ENCODE results near the gene COL9A1.

The COL9A1 gene

DNA sequence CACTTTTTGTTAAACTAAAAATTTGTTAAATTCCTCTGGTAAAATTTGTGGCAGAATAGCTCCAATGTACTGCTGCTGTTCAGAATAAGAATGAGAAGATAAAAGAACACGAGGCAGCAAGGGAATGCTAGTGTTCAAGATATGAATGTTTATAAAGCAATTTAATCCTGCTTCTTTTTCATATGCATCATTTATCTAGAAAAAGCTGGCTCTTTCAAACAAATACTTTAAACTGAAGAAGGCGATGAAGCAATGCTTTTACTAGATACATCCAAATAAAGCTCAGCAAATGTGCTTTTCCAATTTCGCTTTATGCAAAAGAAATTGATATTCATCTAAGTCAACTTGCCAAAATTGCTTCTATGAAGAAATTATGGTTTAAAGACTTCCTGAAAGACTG is 66.5 kb downstream of the COL9A1 start:
- no peaks in the 10 kb centered on the region for H3K36me3 ChIP-seq
- no peak overlapping the region for H3K27ac ChIP-seq
- H3K4me1 ChIP-seq = no peaks in the 10 kb centered on the region
- TF ChIP-seq Cebpa-rat (IDR thresholded peaks at IDR 0.05) = no peak
- no peaks in the 10 kb centered on the region for H3K9me3 ChIP-seq
- H3K9ac ChIP-seq = no peak overlapping the region
- no peaks in the 10 kb centered on the region for H3K27me3 ChIP-seq
- H4K20me1 ChIP-seq = no peaks in the 10 kb centered on the region
- H3K4me2 ChIP-seq = no peak overlapping the region
- H3K4me3 ChIP-seq = no peak overlapping the region

DNA sequence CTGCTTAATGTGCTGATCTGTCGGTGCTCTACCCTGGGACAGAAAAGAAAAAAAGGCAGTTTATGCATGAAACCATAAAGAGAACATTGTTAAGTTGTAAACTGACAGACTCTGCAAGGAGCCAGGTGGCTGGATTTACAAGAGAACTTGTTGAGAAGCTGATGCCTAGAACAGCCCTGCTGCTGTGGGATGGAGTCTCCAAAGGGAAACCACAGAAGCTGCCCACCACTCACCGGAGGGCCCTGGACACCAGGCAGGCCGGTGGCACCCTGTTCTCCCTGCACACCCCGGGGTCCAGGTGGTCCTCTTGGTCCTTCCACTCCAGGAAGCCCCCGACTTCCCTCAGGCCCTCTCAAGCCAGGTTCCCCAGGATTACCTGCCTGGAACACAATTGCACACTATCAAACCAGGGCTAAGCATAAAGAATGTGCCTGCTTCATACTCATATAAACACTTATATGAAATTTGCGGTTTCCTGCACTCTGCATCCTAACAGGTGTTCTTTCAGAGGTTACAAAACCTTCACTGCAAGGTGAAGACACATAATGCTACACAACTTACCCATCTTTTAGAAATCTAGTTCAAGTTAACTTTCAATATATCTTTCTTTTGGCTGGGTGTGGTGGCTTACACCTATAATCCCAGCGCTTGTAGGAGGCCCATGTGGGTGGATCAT is 68.2 kb downstream of the COL9A1 start:
- Histone ChIP-seq H3K36me3 (no peaks in the 10 kb centered on the region), H3K27me3 (no peaks in the 10 kb centered on the region), H3K9me3 (no peaks in the 10 kb centered on the region), H4K20me1 (no peaks in the 10 kb centered on the region), H3K9ac (no peak overlapping the region), H3K4me1 (no peaks in the 10 kb centered on the region), H3K4me3 (no peak overlapping the region), H3K4me2 (no peak overlapping the region), H3K27ac (no peak overlapping the region)
- TF ChIP-seq Cebpa-rat (IDR thresholded peaks at IDR 0.05) = no peak

DNA sequence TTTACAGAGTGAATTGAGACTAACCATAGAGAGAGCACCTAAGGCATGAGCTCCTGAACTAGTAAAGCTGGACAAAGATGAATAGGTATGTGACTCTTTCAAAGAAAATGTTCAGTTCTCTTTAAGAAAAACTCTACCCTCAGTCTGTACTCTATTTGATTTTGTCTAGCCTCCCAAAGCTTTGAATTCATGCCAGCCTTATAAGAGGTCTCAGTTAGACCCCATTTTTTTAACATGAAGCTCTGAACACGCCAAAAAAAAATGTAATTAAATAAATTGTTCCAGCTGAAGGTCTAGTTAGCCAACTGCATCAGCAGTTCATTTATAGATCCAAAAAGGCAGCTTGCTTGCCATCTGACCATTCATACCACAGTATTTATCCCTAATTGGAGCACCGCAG is 71.6 kb downstream of the COL9A1 start:
- no peak overlapping the region for H3K4me2 ChIP-seq
- no peak for TF ChIP-seq Cebpa-rat (IDR thresholded peaks at IDR 0.05)
- H3K4me3 ChIP-seq = no peak overlapping the region
- H3K4me1 ChIP-seq = no peaks in the 10 kb centered on the region
- no peaks in the 10 kb centered on the region for H3K36me3 ChIP-seq
- no peak overlapping the region for H3K27ac ChIP-seq
- no peaks in the 10 kb centered on the region for H4K20me1 ChIP-seq
- no peaks in the 10 kb centered on the region for H3K27me3 ChIP-seq
- no peaks in the 10 kb centered on the region for H3K9me3 ChIP-seq
- H3K9ac ChIP-seq = no peak overlapping the region

DNA sequence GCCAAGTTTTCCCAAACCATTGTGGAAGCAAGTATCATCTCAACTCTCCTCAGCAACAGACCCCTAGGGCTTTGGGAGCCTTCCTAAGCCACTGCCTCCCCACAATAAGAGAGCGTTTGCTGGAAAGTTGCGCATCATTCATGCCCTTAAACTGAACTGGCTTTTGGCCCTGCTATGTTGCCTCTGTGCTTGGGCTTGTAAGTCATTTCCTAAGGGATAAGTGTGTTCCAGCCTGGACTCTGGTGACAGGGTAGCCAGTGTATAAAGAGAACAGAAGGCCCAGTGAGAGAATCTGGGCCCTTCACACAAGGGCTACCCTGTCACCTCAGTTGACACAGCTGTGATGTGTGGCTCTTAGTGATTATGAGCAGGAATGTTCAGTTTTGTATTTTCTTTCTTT is 77.8 kb downstream of the COL9A1 start:
- no peaks in the 10 kb centered on the region for H3K4me1 ChIP-seq

DNA sequence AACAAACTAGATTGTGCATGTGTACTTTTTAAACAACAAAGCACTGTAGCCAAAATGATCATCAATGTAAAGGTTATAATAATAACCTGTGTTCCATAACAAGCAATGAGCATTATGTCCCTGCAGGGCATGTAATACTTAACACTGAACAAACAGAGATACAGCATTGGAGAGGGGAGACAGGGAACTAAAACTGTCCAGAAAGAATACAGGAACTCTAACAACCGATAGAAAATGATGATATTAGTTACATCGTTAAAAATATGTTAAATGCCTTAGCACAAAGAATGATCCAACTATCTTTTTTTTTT is 80.5 kb downstream of the COL9A1 start:
- Histone ChIP-seq H3K9ac (no peak overlapping the region), H3K4me1 (no peaks in the 10 kb centered on the region), H3K36me3 (no peaks in the 10 kb centered on the region), H3K9me3 (no peaks in the 10 kb centered on the region), H4K20me1 (no peaks in the 10 kb centered on the region), H3K4me3 (no peak overlapping the region), H3K27me3 (no peaks in the 10 kb centered on the region), H3K27ac (no peak overlapping the region), H3K4me2 (no peak overlapping the region)
- TF ChIP-seq Cebpa-rat (IDR thresholded peaks at IDR 0.05) = no peak

More for the DNA sequence above, 77.8 kb downstream of the COL9A1 start:
- Histone ChIP-seq H3K9me3 (no peaks in the 10 kb centered on the region), H3K4me2 (no peak overlapping the region), H3K27ac (no peak overlapping the region), H3K9ac (no peak overlapping the region), H4K20me1 (no peaks in the 10 kb centered on the region), H3K27me3 (no peaks in the 10 kb centered on the region), H3K4me3 (no peak overlapping the region), H3K36me3 (no peaks in the 10 kb centered on the region)
- TF ChIP-seq Cebpa-rat (IDR thresholded peaks at IDR 0.05) = no peak

DNA sequence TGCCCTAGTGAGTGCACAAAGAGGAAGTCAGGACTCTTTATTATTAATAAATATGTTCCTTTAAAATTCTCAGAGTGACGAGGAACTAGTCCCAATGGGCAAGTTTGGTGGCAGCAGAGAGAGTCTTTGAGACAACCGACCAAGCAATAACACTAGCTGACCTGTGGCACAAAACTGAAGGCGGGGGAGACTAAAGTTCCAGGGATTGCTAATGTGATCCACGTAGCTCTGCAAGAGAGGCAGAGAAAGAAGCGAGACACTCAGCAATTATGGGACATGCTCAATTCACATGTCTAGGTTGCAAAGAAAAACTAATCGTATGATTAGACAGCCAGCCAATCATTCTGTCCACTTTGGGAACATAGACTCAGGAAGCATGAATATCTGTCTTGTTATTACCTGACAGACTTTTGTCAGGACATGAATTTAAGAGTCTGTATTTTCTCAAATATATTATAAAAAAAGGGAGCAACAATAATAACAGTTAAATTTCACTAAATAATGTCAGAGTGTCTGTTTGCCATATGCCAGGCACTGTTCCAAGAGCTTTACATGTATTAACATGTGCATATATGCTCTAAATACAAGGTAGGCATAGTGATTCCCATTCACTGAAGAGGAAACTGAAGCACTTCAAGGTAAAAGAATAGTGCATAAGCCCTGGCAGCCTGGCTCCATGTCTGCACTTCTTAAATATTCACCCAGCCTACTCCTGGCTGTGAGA is 81.0 kb downstream of the COL9A1 start:
- Histone ChIP-seq H4K20me1 (no peaks in the 10 kb centered on the region), H3K27ac (no peak overlapping the region), H3K36me3 (no peaks in the 10 kb centered on the region), H3K4me1 (no peaks in the 10 kb centered on the region), H3K9ac (no peak overlapping the region), H3K4me3 (no peak overlapping the region), H3K9me3 (no peaks in the 10 kb centered on the region), H3K27me3 (no peaks in the 10 kb centered on the region), H3K4me2 (no peak overlapping the region)
- no peak for TF ChIP-seq Cebpa-rat (IDR thresholded peaks at IDR 0.05)

DNA sequence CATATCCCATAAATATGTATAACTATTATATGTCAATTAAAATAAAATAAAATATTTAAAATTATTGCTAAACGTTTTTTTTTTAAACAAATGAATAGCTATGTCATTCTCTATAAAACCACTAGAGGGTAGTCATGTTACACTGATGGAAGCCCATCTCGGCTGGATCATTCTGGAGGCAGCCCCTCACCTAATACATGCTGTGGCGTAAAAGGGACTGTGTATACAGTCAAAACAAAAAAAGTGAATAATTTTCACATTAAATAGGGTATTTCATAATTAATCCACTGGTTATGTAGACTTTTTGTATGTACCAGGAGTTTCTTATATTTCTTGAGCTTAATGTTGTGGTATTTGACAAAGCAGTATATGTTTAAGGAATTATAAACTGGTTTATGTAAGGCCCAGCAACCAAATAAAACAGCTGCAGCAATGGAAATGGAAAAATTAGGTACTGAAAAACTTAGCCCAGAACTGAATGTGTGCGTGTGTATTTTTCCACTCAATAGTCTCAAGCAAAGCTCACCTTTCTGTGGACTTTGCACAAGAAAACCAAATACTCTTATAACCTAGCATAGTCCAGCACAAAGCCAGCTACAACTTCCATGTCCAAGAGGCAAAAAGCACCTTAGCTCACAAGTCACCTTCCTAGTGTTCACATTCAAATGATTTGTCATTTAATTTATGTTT is 81.7 kb downstream of the COL9A1 start:
- H3K4me2 ChIP-seq = no peak overlapping the region

DNA sequence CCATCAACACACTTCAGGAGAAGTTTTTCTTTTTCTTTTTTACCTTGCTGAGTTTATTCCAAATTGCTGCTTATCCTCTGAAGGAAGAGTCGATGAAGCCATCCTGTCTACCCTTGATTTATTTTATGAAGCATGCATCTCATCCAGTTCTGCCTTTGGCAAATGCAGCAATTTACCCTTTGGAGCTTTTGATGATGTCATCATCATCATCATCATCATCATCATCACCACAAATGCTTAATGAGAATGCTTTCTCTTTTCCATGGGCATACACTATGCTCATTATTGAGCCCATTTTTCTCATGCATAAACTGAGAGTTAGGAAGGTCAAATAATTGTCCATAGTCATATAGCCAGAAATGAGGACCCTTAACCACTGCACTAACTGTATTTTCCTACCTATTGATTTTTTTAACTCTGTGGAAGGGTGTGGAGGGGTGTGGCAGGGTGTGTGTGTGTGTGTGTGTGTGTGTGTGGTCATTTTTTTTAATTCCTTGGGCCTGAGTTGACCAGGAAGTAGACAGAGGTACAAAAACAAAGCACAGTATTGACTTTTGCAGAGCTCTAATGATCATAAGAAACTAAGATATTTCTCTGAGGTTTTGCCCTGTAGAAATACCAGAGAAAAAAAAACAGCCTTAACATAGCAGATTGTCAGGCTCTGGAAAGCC is 82.8 kb downstream of the COL9A1 start:
- Histone ChIP-seq H3K36me3 (no peaks in the 10 kb centered on the region), H3K9me3 (no peaks in the 10 kb centered on the region), H4K20me1 (no peaks in the 10 kb centered on the region), H3K27me3 (no peaks in the 10 kb centered on the region), H3K4me3 (no peak overlapping the region), H3K9ac (no peak overlapping the region), H3K4me2 (no peak overlapping the region), H3K4me1 (no peaks in the 10 kb centered on the region), H3K27ac (no peak overlapping the region)
- TF ChIP-seq Cebpa-rat (IDR thresholded peaks at IDR 0.05) = no peak

More for the DNA sequence above, 81.7 kb downstream of the COL9A1 start:
- no peaks in the 10 kb centered on the region for H4K20me1 ChIP-seq
- no peaks in the 10 kb centered on the region for H3K27me3 ChIP-seq
- no peaks in the 10 kb centered on the region for H3K9me3 ChIP-seq
- no peak for TF ChIP-seq Cebpa-rat (IDR thresholded peaks at IDR 0.05)
- H3K36me3 ChIP-seq = no peaks in the 10 kb centered on the region
- H3K4me1 ChIP-seq = no peaks in the 10 kb centered on the region
- H3K4me3 ChIP-seq = no peak overlapping the region
- H3K9ac ChIP-seq = no peak overlapping the region
- H3K27ac ChIP-seq = no peak overlapping the region

DNA sequence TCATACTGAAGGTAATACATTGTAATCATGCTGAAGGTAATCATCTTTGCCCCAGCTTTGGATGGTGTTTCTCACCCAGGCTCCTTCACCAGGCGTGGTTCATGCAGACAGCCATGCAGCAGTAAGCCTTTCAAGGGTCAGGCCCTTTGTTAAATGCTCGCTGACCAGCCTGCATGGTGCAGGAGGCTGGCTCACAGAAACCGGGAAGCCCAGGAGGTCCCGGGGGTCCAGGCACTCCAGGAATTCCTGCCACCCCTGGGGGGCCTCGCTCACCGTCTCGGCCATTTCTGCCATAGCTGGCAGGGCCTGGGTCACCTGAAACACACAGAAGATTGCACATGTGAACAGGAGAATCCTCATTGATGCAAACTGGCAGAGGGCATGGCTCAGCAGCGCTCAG is 86.1 kb downstream of the COL9A1 start:
- no peak for TF ChIP-seq Cebpa-rat (IDR thresholded peaks at IDR 0.05)
- Histone ChIP-seq H3K27me3 (no peaks in the 10 kb centered on the region), H3K4me3 (no peak overlapping the region), H3K27ac (no peak overlapping the region), H3K36me3 (no peaks in the 10 kb centered on the region), H3K4me1 (no peaks in the 10 kb centered on the region), H3K4me2 (no peak overlapping the region), H4K20me1 (no peaks in the 10 kb centered on the region), H3K9me3 (no peaks in the 10 kb centered on the region), H3K9ac (no peak overlapping the region)
